ENCODE results near the gene CENPB.

The CENPB gene

DNA sequence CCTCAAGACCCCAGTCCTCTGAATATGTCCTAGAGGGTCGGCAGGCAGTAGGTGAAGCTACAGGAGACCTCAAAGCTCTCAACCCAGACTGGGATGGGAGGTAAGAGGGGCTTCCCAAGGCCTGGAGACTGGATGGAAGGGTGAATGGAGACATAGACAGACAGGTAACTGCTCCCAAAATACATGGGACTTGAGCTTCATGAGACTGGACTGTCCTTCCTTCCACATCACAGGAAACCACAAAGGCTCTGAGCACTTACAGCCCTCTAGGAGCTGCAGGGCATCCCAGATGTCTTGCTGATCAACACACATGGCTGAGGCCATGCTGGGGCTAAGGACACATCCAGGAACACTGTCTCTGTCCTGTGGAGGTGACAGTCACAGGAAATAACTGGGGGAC, 42.5 kb downstream of the CENPB start:
- TF ChIP-seq ZFX (IDR thresholded peaks at IDR 0.05; ENCODE audit: borderline replicate concordance), result no peak
- no peak for TF ChIP-seq CTCF (IDR thresholded peaks at IDR 0.05)
- H3K27ac ChIP-seq, result no peak overlapping the region

DNA sequence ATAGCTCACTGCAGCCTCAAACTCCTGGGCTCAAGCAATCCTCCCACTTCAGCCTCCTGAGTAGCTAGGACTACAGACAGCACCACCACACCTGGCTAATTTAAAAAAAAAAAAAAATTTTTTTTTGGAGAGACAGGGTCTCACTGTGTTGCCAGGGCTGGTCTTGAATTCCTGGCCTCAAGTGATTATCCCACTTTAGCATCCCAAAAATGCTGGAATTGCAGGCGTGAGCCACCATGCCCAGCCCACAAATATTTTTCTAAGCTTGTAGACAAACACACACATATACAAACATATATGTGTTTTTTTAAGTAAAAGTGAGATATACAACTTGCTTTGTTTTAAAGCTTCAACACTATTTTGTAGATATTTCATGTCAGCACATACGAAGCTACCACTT, 43.3 kb downstream of the CENPB start:
- H3K27ac ChIP-seq, result no peak overlapping the region
- TF ChIP-seq ZFX (IDR thresholded peaks at IDR 0.05; ENCODE audit: borderline replicate concordance) (no peak), CTCF (IDR thresholded peaks at IDR 0.05) (no peak)

DNA sequence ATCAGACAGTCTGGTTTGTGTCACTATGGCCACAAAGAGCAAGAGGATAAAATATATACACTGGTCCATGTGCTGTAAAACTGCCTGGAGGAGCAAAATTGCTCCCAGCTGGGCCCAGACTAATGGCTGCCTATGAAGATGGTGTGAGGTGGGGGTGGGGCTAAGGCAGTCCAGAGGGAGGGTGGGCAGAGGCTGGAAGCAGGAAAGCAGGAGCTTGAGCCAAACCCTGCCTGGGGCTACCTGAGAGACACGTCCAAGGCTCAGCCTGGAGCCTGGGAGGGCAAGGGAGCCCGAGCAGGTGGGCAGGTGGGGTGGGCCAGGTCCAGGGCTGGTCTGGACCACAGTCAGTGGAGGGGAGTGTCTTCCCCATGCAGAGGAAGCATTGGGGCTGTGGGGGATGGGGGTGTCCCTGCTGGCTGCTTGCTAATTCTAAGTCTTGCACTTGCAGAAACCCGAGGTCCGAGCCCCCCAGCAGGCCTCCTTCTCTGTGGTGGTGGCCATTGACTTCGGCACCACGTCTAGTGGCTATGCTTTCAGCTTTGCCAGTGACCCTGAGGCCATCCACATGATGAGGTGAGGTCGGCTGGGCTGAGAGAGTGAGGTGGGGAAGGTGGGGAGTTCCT, 44.6 kb downstream of the CENPB start:
- TF ChIP-seq ZFX (IDR thresholded peaks at IDR 0.05; ENCODE audit: borderline replicate concordance) (no peak), CTCF (IDR thresholded peaks at IDR 0.05) (no peak)
- H3K27ac ChIP-seq, result no peak overlapping the region

GRCh38 chr20:3740615-3741301, 45.8 kb downstream of the CENPB start:
- no peak overlapping the region for H3K27ac ChIP-seq
- TF ChIP-seq CTCF (IDR thresholded peaks at IDR 0.05), result no peak
- TF ChIP-seq ZFX (IDR thresholded peaks at IDR 0.05; ENCODE audit: borderline replicate concordance), result no peak

DNA sequence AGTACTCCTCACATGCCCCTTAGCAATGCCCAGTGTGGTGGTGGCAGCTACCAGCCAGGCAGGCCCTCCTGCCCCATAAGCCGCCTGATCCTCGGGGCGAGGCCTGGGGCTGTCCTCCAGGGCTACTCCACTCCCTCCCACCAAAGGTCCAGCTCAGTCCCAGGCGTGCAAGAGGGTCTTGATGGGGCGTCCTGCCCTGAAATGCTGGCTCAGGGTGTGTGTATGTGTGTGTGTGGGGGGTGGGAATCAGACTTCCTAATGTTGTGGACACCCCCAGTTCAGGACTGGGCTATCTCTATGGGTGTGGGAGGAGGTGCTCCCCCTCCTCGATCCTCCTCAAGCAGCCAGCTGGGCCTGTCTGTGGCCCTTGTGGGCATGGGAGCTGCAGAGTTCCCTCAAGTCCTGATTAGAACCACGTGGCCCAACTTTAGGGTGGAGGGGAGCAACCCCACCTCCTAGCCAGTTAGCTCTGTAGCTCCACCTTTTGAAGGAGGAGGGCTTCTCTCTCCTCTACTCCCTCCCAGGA, 46.6 kb downstream of the CENPB start:
- TF ChIP-seq ZFX (IDR thresholded peaks at IDR 0.05; ENCODE audit: borderline replicate concordance), result no peak
- no peak for TF ChIP-seq CTCF (IDR thresholded peaks at IDR 0.05)
- no peak overlapping the region for H3K27ac ChIP-seq

GRCh38 chr20:3739054-3739925, 47.2 kb downstream of the CENPB start:
- no peak overlapping the region for H3K27ac ChIP-seq

More at GRCh38 chr20:3739054-3739925, 47.2 kb downstream of the CENPB start:
- TF ChIP-seq CTCF (IDR thresholded peaks at IDR 0.05) (no peak), ZFX (IDR thresholded peaks at IDR 0.05; ENCODE audit: borderline replicate concordance) (no peak)
